ENCODE results near the gene DBNDD1.
A peak's percentile ranks its signal among the peaks of the same experiment; 100 is the strongest.
"Not testable (repeated sequence)": the region's sequence is repeated elsewhere in the genome, so short reads cannot be mapped to it uniquely, and the experiment has no call there.

DBNDD1 gene

DNA sequence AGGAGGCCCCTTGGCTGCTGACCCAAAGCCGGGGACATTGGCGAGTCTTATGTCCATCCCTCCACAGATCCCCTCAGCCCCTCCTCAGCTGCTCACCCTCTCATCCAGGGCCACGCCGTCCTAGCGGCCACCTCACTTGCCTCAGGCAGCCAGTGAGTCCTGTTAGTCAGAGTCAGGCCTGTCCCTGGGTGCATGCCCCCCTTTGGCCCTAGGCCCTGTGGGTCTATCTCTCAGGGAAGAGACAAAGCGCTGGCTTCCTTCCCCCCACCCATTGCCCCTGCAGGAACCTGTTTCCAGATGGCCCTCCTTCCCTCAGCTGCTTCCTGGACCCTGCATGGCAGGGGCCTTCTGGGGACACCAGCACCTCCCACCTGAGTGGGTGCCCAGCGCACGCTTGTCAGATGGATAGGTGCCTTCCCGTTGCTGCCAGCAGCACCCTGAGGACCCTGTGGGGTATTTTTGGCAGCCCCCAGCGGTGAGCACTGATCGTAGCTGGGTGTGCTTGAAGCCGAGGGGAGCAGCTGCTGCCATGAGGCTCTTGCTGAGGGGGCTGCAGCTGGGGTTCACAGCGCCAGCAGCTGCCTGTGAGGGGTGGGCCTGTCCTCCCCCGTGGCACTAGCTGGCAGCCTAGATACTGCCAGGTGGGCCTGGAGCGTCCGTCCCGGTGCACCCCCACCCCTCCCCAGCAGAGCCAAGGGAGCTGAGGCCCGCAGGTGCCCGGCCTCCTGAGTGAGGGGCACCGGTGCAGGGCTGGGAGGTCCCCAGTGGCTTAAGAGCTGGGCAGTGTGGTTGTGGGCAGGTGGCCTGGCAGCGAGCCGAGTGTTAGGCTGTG, 8.4 kb downstream of the DBNDD1 start:
- no peak for DNase-seq

DNA sequence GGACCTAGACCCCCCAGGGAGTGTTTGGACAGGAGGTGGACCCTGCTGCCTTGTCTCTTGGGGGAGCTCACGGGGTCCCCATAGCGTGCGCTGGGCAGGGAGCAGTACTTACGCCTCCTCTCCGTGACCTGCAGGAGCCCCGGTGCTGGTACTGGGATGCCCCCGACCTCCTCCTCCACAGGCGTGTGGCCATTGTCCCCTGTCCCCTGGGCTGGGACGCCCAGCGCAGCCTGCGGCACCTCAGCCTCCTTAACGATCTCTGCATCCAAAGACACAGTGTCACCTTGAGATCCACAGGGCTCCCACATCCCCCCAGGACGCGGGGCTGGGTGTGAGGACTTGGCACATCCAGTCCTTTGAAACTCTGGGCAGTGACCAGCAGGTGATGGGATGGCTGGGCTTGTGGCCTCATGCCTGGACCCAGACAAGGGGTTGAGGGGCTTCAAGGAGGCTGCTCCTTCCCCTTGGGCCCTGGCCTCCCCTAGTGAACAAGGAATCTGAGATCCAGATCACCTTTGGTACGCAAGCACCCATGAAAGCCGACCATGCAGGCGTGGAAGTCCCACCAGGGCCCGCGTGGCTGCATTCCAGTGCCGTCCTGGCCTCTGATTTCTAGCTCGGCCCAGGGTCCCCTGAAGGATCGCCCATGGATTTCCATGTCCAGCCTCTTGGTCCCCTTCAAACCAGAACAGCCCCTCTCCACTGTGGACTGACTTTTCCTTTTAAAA, 9.9 kb downstream of the DBNDD1 start:
- no peak for DNase-seq

DNA sequence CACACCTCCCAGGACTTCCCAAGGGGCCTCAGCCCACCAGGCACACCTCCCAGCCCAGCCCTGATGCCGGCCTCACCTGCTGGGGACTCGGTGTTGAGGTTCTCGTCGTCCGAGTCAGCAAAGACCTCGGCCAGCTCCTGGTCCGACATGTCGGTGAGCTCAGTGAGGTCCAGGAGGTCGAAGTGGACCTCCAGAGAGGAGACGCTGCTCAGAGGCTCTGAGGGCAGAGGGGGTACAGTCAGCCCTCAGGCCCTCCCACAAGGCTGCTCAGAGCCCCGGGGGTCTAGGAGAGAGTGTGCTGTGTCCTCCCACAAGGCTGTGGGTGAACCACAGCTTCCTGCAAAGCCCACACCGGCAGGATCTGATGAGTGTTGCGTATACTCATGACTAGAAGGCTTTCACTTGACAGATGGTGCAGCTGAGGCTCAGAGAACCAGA, 10.5 kb downstream of the DBNDD1 start:
- no peak for DNase-seq

DNA sequence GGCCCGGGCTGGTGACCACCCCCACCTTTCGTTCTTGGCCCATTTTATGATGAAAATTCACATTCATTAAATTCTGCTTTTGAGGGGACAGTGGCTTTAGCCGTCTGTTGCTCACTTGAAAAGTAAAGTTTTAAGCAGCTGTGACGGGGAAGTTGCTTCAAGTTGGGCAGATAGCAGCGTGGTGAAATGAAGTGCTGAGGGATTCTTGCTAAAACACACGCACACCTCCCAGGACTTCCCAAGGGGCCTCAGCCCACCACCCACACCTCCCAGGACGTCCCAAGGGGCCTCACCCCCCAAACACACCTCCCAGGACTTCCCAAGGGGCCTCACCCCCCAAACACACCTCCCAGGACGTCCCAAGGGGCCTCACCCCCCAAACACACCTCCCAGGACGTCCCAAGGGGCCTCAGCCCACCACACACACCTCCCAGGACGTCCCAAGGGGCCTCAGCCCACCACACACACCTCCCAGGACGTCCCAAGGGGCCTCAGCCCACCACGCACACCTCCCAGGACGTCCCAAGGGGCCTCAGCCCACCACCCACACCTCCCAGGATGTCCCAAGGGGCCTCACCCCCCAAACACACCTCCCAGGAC, 11.5 kb downstream of the DBNDD1 start:
- not testable (repeated sequence) for DNase-seq

DNA sequence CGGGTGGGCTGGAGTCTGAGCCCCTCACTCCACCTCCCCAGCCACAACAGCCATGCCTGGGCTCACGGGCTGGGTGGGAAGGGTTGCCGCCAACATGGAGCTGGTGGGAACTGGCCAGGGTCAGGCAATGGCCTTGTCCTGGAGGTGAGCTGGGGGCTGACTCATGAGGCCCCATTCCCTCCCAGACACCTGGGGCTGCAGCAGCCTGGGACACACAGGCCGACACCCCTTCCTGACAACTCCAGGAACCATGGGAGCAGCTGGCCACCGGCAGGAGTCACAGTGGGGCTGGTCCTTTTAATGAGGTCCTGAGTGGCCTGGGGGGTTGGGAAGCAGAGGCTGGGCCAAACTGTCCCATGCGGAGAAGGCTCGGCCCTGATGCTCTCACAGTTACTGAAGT, 12.2 kb downstream of the DBNDD1 start:
- DNase-seq = no peak

DNA sequence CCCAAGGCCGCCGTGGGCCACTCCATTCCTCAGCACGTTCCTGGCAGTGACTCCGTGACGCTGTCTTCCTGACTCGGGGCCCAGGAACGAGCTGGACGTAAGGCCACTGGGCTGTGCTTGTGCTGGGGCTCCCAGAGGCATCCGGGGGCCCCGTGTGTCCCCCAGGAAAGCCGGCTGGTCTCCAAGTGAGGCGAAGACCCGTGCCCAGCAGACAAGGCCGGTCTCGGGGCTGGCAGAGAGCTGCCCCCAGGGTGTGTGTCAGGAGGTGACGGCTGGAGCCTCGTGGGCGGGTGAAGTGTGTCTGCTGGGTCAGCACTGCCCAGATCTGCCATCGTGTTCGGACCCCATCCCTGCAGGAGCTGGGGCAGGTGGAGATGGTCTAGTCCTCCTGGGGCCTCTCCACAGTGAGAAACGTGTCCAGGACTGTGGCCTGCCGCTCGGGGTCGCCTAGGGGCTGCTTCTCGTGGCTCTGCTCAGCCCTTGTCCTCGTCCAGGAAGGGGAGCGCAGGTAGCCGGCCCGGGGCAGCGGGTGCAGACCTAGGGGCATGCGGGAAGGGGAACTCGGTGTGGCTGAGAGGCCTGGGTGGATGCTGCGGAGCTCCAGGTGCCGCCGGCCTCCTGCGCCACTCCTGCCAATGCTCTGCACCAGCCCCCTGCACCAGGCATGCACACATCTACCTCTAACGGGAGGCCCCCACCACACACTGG, 13.1 kb downstream of the DBNDD1 start:
- DNase-seq = no peak

DNA sequence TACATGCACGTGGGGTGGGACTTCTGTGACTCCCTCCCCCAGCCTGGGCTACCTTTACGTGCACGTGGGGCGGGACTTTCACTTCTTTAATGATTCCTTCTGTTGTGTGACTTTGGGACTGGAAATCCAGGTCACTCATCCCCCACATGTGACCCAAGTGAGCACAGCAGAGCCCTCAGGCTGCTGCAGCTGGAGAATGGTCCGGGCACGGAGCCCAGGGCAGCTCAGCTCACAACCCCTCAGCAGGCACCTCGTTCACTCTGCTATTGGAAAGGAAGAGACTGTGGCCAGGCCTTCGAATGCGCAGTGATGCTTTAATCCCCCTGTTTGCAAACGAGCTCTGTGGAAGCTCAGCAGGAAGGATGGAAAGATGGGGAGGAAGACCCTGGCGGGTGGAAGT, 14.7 kb downstream of the DBNDD1 start:
- DNase-seq = no peak

DNA sequence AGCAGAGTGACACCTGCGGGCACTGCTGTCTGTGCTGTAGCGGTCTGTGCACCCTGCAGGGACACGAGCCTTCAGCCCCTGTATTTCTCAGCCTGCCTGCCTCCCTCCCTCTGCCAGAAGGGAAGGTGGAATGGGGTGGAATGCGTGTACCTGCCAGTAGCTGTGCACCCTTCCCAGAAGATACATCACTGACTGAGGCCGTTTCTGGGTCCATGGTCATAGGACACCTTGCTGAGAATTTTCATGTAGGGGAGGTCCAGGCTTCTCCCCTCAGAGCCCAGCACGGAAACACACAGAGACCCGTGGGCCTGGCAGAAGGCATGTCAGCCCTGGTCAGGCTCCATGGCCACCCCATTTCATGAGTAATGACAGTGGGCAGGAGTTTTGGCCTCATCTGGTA, 16.5 kb downstream of the DBNDD1 start:
- DNase-seq = no peak

DNA sequence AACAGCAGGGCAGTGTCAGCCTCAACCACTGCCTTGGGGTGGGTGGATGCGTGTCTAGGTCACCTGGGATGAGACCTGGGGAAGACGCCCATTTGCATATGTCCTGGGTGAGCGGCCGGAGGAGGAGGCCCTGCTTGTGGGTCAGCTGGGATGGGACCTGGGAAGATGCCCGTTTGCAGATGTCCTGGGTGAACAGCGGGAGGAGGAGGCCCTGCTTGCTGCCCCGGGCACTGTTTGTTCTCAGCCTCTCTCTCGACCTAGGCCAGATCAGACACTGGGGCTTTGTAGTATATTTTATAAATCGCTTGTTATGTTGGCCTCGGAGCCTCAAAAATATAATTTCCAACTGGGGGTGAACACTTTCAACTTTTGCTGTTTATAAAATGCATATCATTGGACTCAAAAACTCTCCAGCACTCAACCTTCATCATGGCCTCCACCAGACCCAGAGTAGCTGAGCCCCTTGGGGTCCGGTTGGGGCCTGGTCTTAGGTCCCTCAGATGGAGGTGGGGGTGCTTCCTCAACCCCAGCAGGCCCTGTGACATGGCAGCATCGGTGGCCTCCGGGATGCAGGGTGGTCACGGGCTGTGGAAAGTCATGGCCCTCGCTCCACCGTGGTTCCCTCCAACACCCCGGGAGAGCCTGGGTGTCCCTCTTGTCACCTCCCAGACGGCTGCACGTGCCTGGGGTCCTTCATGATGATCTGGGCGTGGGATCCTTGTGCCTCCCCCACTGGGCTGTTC, 17.3 kb downstream of the DBNDD1 start:
- no peak for DNase-seq

DNA sequence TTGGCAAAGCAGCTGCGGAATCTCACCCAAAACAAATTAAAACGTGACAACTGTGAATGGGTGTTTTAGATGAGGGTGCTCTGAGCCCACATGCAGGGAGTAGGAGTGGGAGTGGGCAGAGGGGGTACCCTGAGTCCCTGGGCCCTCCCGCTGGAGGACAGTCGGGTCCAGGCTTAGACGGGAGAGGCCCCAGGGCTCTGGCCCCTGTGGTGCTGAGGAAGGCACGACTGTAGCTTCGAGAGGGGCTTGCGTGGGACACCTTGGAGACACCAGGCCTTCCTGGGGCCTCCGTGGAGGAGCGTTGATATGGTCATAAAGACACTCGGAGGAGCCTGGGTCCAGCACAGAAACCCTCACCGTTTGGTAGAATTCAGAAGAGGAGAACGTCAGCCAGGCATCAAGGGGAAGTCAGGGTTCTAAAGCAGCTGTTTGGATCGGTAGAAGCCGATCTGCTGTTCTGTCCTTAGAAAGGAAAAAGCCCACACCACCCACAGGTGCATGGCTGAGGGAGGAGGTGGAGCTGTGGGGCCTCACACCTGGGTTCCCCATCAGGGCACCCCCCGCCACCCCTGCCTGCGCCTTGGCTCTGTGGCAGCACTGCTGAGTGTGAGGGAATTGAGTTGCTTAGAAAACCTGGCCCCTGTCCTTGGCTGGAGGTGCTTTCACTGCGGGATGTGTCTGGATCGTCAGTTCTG, 18.4 kb downstream of the DBNDD1 start:
- no peak for DNase-seq

DNA sequence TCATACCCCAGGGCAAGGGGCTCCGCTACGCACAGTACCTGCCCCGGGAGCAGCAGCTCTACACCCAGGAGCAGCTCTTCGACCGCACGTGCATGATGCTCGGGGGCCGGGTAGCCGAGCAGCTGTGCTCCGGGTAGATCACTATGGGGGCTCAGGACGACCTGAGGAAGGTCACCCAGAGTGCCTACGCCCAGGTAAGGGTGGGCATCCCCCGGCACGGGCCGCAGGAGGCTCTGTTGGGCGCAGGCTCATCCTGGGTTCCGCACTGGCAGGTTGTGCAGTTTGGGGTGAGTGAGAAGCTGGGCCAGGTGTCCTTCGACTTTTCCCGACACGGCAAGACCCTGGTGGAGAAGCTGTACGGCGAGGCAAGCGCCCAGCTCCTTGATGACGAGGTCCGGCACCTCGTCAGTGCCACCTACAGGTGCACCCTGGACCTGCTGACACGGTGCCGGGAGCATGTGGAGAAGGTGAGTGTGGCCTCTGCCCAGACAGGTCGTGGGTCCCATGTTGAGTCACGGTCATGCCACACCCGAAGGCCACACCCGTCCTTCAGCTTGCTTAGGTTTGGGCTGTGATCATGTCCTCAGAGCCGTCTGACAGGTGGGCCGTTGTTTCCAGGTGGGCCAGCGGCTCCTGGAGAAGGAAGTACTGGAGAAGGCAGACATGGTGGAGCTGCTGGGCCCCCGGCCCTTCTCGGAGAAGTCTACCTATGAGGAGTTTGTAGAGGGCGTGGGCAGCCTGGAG, 19.3 kb downstream of the DBNDD1 start:
- no peak for DNase-seq

DNA sequence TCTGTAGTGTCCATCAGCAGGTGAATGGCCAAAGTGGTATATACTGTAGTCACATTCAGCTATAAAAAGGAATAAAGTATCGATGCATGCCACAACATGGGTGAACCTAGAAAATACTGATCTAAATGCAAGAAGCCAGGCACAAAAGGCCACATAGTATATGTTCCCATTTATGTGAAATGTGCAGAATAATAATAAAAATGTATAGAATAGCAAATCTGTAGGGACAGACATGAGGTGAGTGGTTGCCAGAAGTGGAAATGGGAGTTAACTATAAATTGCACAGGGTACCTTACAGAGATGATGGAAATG, 23.1 kb downstream of the DBNDD1 start:
- no peak for DNase-seq

DNA sequence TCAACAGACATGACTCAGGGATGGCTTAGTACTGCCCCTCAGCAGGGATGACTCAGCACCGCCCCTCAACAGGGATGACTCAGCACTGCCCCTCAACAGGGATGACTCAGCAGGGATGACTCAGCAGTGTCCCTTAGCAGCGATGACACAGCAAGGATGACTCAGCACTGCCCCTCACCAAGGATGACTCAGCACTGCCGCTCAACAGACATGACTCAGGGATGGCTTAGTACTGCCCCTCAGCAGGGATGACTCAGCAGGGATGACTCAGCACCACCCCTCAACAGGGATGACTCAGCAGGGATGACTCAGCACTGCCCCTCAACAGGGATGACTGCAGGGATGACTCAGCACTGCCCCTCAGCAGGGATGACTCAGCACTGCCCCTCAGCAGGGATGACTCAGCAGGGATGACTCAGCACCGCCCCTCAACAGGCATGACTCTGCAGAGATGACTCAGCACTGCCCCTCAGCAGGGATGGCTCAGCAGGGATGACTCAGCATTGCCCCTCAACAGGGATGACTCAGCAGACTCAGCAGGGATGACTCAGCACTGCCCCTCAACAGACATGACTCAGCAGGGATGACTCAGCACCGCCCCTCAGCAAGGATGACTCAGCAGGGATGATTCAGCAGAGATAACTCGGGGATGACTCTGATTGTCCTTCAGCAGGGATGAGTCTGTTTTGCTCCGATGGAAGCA, 23.6 kb downstream of the DBNDD1 start:
- DNase-seq = peak; percentile 26

DNA sequence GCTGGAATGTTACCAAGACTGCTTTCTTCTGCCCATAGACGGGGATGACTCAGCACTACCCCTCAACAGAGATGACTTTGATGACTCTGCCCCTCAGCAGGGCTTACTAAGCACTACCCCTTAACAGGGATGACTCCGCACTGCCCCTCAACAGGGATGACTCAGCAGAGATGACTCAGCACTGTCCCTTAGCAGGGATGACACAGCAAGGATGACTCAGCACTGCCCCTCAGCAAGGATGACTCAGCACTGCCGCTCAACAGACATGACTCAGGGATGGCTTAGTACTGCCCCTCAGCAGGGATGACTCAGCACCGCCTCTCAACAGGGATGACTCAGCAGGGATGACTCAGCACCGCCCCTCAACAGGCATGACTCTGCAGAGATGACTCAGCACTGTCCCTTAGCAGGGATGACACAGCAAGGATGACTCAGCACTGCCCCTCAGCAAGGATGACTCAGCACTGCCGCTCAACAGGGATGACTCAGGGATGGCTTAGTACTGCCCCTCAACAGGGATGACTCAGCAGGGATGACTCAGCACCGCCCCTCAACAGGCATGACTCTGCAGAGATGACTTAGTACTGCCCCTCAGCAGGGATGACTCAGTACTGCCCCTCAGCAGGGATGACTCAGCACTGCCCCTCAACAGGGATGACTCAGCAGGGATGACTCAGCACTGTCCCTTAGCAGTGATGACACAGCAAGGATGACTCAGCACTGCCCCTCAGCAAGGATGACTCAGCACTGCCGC, 24.4 kb downstream of the DBNDD1 start:
- DNase-seq = peak; percentile 38

DNA sequence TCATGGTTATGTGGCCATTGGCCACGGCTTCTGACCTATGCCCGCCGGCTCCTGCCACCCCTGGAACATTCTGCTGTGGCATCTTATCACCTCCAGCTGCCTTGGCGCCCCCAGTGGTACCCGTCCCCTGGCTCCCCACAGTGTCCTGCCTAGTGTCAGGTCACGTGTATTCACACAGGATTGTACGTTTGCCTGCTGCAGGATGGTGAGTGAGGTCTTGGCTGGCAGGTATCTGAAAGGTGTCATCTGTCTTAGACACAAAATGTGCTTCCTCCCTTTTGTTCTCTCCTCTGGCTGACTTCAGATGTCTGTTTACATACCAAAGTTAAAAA, 24.9 kb downstream of the DBNDD1 start:
- no peak for DNase-seq

DNA sequence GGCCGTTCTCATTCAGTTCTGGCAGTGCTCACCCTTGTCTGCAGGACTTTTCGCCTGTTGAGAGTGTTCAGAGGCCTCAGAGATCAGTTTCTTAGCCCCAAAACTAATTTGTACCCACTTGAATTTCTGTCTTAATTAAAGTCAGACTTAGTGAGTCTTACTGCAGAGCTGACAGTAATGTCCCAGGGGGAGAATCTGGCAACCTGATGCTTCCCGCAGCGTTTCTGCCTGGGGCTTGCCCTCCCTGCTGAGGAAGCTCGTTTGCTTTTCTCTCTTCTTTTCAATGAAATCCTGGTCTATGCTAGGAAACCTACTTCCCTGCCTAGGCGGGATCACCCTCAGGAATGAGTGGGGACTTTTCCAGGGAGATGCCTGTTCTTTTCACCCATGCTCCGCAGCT, 25.3 kb downstream of the DBNDD1 start:
- no peak for DNase-seq

DNA sequence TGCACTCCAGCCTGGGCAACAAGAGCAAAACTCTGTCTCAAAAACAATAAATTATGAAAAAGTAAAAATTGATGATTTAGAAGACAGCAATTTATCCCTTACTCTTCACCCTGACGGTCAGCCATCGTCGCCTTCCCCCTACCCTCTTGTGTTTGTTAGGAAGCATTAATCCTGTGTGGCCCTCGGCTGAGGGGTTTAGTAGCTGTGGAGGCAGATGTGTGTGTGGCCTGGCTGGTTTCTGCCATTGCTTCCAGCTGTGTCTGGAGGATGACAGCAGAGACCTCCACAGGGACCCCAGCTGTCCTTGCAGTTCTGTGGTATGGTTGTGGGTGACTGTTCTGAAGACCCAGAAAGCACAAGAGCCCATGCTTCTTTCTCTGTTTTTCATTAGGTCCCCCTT, 25.9 kb downstream of the DBNDD1 start:
- no peak for DNase-seq

DNA sequence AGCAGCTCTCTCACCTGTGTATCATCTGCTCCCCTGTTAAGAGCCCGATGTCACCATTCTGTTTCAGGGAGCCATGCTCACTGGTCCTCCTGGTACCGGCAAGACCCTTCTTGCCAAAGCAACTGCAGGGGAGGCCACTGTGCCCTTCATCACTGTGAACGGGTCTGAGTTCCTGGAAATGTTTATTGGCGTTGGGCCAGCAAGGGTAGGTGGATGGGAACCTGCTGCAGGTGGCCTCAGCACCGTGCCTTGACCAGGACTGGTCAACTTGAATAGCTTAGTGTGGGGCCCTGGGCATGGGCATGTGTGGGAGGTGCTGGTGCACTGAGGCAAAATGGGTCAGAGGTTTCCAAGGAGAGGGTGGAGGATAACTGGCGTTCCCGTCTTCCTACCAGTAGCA, 28.5 kb downstream of the DBNDD1 start:
- no peak for DNase-seq

DNA sequence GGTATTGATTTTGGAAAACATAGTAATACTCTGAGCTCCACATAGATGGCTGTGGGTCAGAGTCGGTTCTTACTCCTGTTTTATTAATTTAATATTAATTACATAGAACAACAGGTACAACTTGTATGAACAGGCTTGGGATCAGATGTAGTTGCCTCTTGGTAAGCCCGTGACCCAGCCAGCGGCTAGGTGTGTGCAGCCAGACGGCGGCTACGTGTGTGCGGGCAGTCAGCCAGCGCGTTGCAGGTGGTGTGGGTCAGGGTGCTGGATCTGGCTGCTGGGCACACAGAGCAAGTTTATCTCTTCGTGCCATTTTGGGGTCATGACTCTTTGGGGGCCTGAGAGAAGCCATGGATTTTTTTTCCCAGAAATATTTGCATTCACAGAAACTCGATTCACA, 30.3 kb downstream of the DBNDD1 start:
- DNase-seq = no peak

DNA sequence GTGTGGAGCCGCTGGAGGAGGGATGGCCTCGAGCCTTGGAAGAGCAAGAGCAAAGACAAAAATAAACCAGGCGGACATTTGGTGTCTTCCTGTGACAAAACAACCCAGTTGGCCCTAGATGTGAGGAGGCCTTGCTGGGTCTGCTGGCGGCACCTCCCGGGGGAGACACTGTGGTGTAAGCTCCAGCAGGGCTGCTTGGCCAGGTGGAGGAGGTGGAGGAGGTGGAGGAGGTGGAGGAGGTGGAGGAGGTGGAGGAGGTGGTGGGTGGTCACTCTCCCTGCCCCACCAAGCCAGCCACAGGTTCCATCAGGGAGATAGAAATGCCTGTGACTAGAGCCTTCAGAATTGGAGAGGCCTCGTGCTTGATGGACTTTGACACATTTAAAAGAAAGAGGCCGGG, 32.1 kb downstream of the DBNDD1 start:
- no peak for DNase-seq

Measured in suppressor macrophage treated with lipopolysaccharide for 4 hours (primary cell).